DMS153 (cell line): ENCODE data around the gene RAF1.
"Not testable (repeated sequence)": the region's sequence is repeated elsewhere in the genome, so short reads cannot be mapped to it uniquely, and the experiment has no call there.

Source experiments
- DNase-seq: peaks from one replicate; lab custom pipeline; 2025; lab: John Stamatoyannopoulos, UW

Gene RAF1

GRCh38 chr3:12638105-12638504, 25.8 kb downstream of the RAF1 start:
- no peak for DNase-seq

GRCh38 chr3:12633108-12633507, 30.8 kb downstream of the RAF1 start:
- no peak for DNase-seq

GRCh38 chr3:12632523-12632922, 31.4 kb downstream of the RAF1 start:
- no peak for DNase-seq

GRCh38 chr3:12630843-12631242, 33.1 kb downstream of the RAF1 start:
- not testable (repeated sequence) for DNase-seq

- no peak for DNase-seq
Measured at GRCh38 chr3:12630292-12630691, 33.6 kb downstream of the RAF1 start.

DNA sequence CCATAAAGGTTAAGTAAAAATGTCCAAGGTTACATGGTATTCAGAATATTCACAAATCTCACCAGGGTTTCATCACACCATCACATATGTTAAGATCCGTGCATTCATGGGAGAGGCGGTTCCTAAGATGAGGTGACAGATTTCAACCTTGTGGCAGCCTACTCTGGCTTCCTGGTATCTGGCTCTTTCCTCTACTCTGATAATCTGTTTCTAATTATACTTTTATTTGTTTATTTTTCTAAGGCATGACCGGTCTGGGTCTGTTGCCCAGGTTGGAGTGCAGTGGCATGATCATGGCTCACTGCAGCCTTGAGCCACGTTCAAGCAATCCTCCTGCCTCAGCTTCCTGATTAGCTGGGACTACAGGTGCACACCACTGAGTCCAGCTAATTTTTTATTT, 34.4 kb downstream of the RAF1 start:
- no peak for DNase-seq

GRCh38 chr3:12628813-12629212, 35.1 kb downstream of the RAF1 start:
- DNase-seq: no peak

- no peak for DNase-seq
Measured at GRCh38 chr3:12627370-12627769, 36.5 kb downstream of the RAF1 start.

GRCh38 chr3:12624964-12625363, 39.0 kb downstream of the RAF1 start:
- not testable (repeated sequence) for DNase-seq

DNA sequence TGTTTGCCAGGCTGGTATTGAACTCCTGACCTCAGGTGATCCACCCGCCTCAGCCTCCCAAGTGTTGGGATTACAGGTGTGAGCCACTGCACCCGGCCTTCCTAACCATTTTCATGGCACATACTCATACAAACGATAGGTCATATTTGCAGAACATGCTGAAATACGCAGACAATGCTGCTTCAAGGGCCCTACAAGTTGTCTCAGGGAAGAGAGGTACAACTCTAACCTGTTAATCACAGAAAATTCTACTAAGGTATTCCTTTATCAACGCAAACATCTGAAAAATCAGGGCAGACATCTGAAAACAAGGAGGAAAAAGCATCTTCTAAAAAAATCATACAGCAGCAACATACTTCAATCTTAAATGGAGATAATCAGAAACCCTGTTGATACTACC, 39.9 kb downstream of the RAF1 start:
- no peak for DNase-seq

DNA sequence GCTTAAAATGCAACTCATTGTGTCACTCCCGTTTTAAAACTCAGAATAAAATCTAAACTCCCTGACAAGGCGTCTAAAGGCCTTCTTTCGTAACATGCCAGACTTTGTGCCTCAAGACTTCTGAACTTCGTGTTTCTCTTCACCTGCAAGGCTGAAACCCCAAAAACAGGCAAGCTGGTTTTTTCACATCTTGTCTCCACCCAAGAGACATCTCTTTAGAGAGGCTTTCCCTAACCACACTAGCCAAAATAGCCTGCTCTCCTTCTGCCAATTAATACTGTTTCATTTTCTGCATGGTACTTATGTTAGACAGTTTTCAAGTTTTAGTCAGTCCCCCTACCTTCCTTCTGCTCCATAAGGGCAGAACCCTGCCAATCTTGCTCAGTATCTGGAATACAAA, 41.6 kb downstream of the RAF1 start:
- DNase-seq: no peak

DNA sequence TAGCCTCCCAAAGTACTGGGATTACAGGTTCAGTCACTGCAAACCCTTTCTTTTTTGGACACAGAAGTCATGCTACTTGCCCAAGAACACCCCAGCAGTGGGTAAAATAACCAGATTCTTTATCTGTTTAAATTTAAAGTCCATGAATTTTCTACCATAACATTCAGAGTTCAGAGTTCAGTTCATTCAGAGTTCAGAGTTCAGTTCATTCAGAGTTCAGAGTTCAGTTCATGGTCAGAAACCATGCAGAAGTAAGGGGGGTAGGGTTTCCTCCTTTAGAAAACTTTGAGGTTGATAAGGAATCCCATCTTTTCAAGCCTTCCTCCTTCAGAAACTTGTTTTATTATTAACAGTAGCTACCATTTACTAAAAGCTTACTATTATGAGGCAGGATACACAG, 43.2 kb downstream of the RAF1 start:
- DNase-seq: no peak

- DNase-seq: no peak
Measured at GRCh38 chr3:12620305-12620704, 43.6 kb downstream of the RAF1 start.

- DNase-seq: no peak
Measured at GRCh38 chr3:12618426-12618825, 45.5 kb downstream of the RAF1 start.

- DNase-seq: no peak
Measured at GRCh38 chr3:12615266-12615665, 48.7 kb downstream of the RAF1 start.

DNA sequence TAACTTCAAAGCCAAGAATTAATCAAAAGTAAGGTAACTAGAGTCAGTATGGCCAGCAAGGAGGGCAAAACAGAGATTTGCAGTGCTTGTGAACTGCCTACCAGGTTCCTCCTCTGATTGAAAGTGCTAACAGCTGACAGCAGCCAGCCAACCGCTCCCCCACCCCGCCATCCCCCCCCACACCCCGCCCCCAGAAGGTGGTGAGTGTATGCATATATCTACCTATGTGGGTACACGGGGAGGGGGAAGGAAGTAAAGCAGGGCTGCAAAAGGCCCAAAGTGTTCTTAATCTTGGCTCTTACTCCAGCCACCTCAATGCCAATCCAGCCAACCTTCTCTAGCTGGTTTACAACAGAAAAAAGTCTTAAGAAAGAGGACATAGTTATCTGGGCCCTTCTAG, 50.7 kb downstream of the RAF1 start:
- DNase-seq: no peak

DNA sequence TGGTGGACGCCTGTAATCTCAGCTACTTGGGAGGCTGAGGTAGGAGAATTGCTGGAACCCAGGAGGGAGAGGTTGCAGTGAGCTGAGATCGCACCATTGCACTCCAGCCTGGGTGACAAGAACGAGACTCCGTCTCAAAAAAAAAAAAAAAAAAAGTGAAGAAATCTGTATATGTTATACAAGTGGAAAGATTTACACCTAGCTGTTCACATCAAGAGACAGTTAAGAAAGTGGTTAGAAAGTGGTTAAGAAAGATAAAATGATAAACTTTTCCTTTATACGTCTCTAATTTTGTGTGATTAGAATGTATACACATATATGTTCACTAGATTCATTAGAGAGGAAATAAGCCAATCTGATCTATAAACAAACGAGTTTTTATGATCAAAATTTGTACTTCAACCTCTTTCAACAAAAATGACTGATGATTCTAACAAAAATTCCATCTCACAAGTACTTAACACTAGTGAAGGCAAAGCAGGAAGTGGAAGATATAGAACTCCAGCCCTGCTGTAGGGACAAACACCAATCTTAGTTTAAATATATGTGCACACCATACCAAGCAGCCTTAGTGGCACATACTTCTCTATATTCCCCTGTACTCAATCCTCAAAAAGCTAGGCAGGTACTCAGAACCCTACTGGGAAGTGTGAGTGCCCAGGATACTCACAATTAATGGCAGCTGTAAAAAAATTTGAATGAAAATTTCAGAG, 51.2 kb downstream of the RAF1 start:
- no peak for DNase-seq

- no peak for DNase-seq
Measured at GRCh38 chr3:12611117-12611516, 52.8 kb downstream of the RAF1 start.

GRCh38 chr3:12608376-12608775, 55.5 kb downstream of the RAF1 start:
- DNase-seq: no peak

GRCh38 chr3:12603969-12604368, 59.9 kb downstream of the RAF1 start:
- no peak for DNase-seq

DNA sequence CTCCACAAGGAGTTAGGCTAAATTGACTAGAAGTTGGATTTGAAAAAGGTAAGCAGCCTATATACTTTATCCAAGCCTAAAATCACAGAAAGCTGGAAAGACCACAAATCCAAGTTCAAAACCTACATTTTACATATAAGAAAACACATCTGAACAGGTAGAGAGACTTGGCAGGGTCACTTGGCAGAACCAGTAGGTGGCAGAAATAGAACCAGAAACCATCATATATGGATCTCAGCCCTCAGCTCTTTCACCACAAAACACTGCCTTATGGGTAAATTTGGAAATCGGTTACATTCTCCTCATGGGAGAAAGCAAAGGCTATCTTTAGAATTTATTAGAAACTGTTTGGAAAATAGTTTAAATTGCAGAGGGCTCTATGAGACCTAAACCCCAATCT, 62.8 kb downstream of the RAF1 start:
- DNase-seq: no peak

- DNase-seq: no peak
Measured at GRCh38 chr3:12598890-12599289, 65.0 kb downstream of the RAF1 start.

GRCh38 chr3:12593473-12593872, 70.4 kb downstream of the RAF1 start:
- DNase-seq: no peak

DNA sequence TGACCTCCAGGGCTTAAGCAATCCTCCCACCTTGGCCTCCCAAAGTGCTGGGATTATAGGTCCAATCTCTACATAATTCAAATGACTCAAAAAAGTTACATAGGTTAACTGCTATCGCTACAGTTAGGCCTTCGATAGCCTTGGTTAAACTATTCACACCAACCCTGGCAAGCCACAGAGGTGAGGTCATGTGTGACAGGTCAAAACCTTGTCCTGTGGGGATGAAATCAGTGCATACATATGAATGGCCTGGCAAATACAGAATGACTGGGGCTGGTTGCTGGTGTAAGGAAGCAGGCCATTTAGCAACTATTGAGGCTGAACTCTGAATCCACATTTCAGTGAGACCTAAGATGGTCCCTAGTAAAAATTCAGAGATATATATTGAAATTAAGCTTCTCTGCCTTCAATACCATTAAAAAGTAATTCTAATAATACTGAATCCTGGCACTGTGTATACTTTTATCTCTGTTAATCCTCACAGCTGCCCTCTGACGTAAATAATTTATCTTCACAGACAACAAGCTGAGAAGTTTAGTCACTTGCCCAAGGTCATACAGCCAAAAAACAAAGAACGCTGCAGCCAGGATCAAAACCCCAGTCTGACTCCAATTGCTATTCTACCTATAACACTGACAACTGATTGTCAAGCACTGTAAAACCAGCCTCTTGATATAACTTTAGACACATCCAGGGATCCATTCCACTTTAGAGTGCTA, 71.8 kb downstream of the RAF1 start:
- DNase-seq: no peak
